Motor neuron (in vitro differentiated cells): ENCODE data around the gene STAG3. TPM values are rescaled to one million over a fixed set of nuclear protein-coding genes. Genes with fewer than 3 reads are reported as not detected.
A peak's percentile ranks its signal among the peaks of the same experiment; 100 is the strongest.
"Not testable (repeated sequence)": the region's sequence is repeated elsewhere in the genome, so short reads cannot be mapped to it uniquely, and the experiment has no call there.

ENCODE experiments used
- ATAC-seq, 8 experiments: fragments of 200-7000 bp; cut with Tn5 transposase; replicated peaks in 6 of 8; 2 replicates each; pipeline ENCODE4 v1.8.0; 2021; ENCODE audit warnings: mild to moderate bottlenecking in 8 of 8, moderate library complexity in 8 of 8
- H3K27ac ChIP-seq, 2 donors: fragments of 250-450 bp; sonication (Bioruptor Pico); 2 replicates each; pipeline ENCODE4 v1.9.0; 2021; ENCODE audit warnings: antibody characterized with exemption in 2 of 2, mild to moderate bottlenecking in 2 of 2, moderate library complexity in 1 of 2
- H3K4me1 ChIP-seq, 2 donors: fragments of 250-450 bp; sonication (Bioruptor Pico); replicated peaks in 1 of 2; 2 replicates each; pipeline ENCODE4 v1.6.1; 2021; ENCODE audit warnings: antibody characterized with exemption in 2 of 2, mild to moderate bottlenecking in 2 of 2, moderate library complexity in 1 of 2
- H3K4me3 ChIP-seq, 5 donors: fragments of 250-450 bp; sonication (Bioruptor Pico); 2 replicates each; pipeline ENCODE4 v1.9.0; 2021; ENCODE audit warnings: antibody characterized with exemption in 5 of 5, mild to moderate bottlenecking in 5 of 5, moderate library complexity in 4 of 5
- WGBS, 10 experiments: fragments of 450-650 bp; shearing (Covaris generic); methylation state at CpG; one replicate each; pipeline ENCODE4 v1.0.0; 2022; 5-methylcytosine and 5-hydroxymethylcytosine counted together
- in situ Hi-C, 9 experiments: fragments of 400-800 bp; cut with MboI; loops; one replicate each; pipeline ENCODE4 v1.15.0; 2021; ENCODE audit warnings: low sequenced_read_pairs in 9 of 9, low pct_unique_long_range_greater_than_20kb in 2 of 9; ENCODE audit not compliant: unreplicated experiment in 9 of 9
- total RNA-seq, 8 experiments: library from RNA; unstranded; fragments of 300-600 nt; gene quantifications; 2 replicates each; pipeline versions ENCODE4 v1.2.3 to v1.2.4, GENCODE V29; 2022

The STAG3 gene
- total RNA-seq, 8 experiments from 2014 or later: 2.1 to 18.0 (median 7.5) TPM

DNA sequence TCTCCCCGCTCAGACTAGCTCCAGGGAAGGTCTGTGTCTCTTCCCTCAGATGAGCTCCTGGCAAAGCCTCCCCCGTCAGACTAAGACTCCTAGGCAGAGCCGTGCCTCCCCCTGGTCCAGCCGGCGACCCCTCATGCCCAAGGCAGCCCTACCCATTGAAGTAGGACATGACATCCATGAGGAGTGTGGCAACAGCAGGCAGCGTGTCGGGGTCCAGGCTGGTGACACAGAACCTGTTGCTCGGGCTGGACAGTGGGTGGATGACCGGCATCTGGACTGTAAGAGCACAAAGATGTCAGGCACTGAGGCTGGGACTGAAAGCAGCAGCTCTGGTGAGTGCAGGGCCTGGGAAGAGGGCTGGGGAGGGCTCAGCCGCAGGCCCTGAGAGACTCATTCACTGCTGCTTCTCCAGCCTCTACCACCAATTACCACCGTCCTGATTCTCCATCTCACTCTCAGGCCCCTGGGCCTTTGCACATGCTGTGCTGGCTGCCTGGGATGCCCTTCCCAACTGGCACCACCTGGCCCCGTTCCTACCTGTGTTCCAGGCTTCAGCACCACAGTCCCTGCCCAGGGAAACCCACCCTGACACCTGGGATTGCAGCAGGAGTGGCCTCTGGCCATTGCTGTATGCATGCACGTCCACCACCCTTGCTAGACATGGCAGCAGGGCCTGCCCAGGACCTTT, 44.9 kb downstream of the STAG3 start:
- Histone ChIP-seq H3K27ac (no peak overlapping the region), H3K4me3 (no peak overlapping the region), H3K4me1 (peaks cover 0 to 6% of the 10 kb centered on the region in 2 donors)
- 100% methylated on average over 1 of the region's 13 CpGs; no CpG with 5 or more reads in 9 of the 10 experiments for WGBS, 10 experiments
- in situ Hi-C loops: no loop called here
- no peak for ATAC-seq

DNA sequence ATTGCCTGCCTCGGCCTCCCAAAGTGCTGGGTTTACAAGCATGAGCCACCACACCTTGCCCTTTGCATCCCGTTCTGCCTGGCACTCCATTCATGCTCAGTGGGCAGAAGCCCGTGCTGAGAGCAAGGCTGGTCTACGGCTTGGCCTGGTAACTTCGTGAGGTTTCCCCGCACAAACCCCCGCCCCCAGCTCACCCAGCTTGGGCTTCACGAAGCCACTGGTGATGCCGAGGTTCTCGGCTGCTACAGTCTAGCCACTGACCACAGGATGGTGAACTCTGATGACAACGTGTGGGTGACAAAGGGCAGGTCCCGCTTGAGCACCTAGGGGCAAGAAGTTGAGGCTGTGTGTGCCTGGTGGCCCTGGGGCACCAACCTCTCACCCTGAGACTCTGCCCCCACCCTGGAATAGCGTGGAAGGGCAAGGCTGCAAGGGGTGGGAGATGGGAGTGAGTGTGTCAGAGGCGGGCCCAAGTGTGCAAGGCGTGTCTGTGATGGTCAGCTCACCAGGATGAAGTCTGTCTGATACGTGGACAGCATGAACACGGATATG, 45.7 kb downstream of the STAG3 start:
- H3K4me3 ChIP-seq, H3K27ac ChIP-seq, ATAC-seq, in situ Hi-C loops, H3K4me1 ChIP-seq: not testable (repeated sequence)
- 67 to 100% (median 67%) methylated on average over 1 to 3 of the region's 17 CpGs; no CpG with 5 or more reads in 7 of the 10 experiments for WGBS, 10 experiments

DNA sequence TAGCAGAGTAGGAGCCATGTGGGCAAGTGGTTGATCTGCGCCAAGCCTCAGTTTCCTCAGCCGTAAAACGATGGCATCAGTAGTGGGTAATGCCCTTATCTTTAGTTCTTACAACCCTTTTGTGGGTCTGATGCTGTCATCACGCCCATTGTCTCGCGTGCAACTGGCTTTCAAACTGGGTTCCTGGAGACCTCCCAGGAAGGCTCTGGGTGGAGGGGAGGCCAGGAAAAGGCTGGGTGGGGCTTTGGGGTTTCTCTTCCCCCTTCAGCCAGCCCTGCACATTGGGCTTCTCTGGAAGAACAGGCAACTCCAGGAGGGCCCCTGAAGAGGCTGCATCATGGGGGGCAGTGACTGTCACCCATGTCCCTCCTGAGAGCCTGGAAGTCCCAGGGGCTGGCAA, 47.2 kb downstream of the STAG3 start:
- WGBS, 10 experiments: 80 to 87% (median 83%) methylated on average over 1 to 3 of the region's 6 CpGs; no CpG with 5 or more reads in 7 of the 10 experiments
- H3K27ac ChIP-seq, ATAC-seq, in situ Hi-C loops, H3K4me3 ChIP-seq, H3K4me1 ChIP-seq: not testable (repeated sequence)

DNA sequence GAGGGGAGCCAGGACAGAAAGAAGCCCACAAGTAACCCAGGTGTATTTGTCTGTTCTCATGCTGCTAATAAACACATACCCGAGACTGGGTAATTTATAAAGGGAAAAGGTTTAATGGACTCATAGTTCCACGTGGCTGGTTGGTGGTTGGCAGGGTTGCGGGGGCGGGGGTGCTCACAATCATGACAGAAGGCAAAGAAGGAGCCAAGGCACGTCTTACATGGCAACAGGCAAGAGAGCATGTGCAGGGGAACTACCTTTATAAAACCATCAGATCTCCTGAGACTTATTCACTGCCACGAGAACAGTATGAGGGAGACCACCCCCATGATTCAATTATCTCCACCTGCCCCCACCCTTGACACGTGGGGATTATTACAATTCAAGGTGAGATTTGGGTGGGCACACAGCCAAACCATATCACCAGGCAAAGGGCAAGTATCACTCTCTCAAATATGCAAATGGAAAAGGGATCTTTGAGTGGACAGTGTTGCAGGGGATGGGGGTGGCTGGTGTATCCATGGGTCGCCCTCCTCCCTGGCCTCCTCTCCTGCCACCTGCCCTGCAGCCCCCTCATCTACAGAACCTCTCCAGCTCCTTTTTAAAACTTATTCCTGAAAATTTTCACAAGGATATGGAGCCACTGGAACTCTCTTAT, 57.1 kb downstream of the STAG3 start:
- H3K27ac ChIP-seq, in situ Hi-C loops, H3K4me3 ChIP-seq, ATAC-seq: not testable (repeated sequence)
- peaks cover 13 to 18% of the 10 kb centered on the region in 2 donors for H3K4me1 ChIP-seq
- 80 to 100% (median 93%) methylated on average over 1 to 5 of the region's 8 CpGs; no CpG with 5 or more reads in 2 of the 10 experiments for WGBS, 10 experiments

DNA sequence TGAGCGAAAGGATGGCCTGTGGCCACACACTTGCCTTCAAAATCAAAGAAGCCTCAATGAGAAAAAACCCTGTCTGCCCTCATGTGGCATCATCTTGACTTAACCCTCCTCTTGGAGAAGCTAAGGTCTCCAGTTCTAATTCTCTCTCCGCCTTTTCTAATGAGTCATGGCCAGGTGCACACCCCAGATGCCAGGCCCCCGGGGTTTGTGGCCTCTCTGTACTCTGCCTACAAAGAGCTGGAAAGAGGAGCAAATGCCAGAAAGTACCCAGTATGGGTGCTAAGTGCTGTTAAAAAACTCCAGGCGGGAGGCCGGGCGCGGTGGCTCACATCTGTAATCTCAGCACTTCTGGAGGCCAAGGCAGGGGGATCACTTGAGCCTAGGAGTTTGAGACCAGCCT, 62.3 kb downstream of the STAG3 start:
- H3K27ac ChIP-seq, in situ Hi-C loops, H3K4me3 ChIP-seq: not testable (repeated sequence)
- ATAC-seq: peak in 1 of 8 experiments; percentile 28
- 89 to 100% (median 100%) methylated on average over 1 to 6 of the region's 7 CpGs; no CpG with 5 or more reads in 6 of the 10 experiments for WGBS, 10 experiments
- peaks cover 17 to 18% of the 10 kb centered on the region in 2 donors for H3K4me1 ChIP-seq

DNA sequence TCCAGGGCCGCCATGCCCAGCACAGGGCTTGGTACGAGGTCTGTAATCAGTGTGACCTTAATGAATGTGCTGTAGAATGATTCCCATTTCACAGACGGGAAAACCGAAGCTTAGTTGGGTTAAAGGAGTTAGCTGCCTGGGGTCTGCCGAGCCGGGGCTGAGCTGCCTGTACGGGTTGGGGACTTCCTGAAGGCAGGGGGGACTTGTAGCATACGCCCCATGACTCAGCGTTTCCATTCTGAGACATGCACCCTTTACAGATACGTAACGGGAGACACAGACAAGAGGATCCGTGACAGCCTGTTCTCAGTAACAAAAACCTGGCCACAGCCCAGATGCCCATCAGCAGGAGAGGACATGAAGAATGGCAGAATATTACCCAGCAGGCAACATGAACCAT, 65.7 kb downstream of the STAG3 start:
- H3K4me1 ChIP-seq: peaks cover 0 to 14% of the 10 kb centered on the region in 2 donors
- H3K4me3 ChIP-seq, H3K27ac ChIP-seq, ATAC-seq, in situ Hi-C loops: not testable (repeated sequence)
- WGBS, 10 experiments: 59 to 100% methylated on average over 1 to 7 of the region's 12 CpGs; no CpG with 5 or more reads in 8 of the 10 experiments

DNA sequence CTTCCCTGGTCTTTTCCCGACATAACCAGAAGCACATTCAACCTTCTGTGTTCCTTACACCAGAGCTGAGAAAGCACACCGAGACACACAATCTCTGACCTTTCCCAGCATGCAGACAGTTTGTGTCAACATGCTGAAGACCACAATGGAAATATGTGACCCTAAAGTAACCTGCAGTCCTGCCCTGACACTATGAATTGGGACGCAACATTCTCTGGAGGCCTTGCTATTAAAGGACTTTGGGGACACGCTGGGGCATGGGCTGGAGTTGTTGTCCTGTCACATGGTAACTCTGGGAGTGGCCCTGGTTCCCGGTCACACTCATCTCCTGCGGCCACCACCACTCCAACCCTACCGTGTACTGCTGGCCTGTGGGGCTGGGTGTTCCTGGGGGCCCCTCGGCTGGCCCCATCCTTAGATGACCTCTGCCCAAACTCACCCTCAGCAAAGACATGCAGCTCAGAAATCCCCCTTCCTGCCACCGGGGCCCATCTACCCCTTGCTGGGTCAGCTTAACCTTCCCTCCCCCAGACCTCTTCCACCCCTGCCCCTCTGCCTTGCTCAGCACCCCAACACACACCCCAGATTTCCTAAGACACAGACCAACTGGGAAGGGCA, 67.4 kb downstream of the STAG3 start:
- peaks cover 0 to 14% of the 10 kb centered on the region in 2 donors for H3K4me1 ChIP-seq
- ATAC-seq, H3K27ac ChIP-seq, in situ Hi-C loops, H3K4me3 ChIP-seq: not testable (repeated sequence)
- 14 to 79% (median 20%) methylated on average over 1 to 2 of the region's 9 CpGs; no CpG with 5 or more reads in 5 of the 10 experiments for WGBS, 10 experiments

DNA sequence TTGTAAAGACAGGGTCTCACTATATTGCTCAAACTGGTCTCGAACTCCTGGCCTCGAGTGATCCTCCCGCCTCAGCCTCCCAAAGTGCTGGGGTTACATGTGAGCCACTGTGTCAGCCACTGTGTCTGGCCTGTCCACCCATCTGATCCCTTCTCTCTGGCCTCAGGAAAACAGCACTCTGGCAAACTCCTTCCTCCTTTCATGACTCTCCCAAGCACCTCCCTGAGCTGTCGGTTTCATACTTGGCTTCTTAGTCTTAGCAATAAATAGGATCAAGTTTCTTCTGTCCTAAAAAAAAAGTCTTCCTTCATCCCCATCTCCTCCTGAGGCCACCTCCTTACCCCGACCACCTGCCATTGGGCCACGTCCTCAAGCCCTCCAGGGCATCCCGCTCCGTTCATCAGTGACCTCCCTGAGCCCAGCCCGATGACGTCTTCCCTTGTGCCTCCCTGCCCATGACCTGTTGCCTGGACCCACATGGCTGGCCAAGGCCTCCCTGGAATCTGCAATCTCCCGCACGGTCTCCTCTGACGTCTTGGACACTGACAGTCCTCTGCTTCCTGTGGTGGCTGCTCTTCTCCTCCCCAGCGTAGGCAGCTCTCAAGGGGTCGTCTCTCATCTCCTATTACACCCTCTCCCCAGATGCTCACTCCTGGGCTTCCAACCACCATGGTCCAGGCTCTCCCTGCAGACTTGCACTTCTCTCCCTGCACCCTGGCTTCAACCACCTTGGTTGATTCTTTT, 68.6 kb downstream of the STAG3 start:
- H3K4me3 ChIP-seq, H3K27ac ChIP-seq, in situ Hi-C loops: not testable (repeated sequence)
- peaks cover 0 to 14% of the 10 kb centered on the region in 2 donors for H3K4me1 ChIP-seq
- peak in 2 of 8 experiments; percentile 9 to 43 for ATAC-seq
- WGBS, 10 experiments: 77 to 100% (median 100%) methylated on average over 1 to 10 of the region's 15 CpGs; no CpG with 5 or more reads in 5 of the 10 experiments

DNA sequence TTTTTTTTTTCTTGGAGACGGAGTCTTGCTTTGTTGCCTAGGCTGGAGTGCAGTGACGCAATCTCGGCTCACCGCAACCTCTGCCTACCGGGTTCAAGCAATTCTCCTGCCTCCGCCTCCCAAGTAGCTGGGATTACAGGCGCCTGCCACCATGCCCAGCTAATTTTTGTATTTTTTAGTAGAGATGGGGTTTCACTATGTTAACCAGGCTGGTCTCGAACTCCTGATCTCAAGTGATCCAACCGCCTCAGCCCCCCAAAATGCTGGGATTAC, 69.1 kb downstream of the STAG3 start:
- peaks cover 0 to 14% of the 10 kb centered on the region in 2 donors for H3K4me1 ChIP-seq
- ATAC-seq, H3K27ac ChIP-seq, in situ Hi-C loops, H3K4me3 ChIP-seq: not testable (repeated sequence)
- WGBS, 10 experiments: 60 to 93% (median 84%) methylated on average over 1 to 7 of the region's 9 CpGs; no CpG with 5 or more reads in 4 of the 10 experiments

DNA sequence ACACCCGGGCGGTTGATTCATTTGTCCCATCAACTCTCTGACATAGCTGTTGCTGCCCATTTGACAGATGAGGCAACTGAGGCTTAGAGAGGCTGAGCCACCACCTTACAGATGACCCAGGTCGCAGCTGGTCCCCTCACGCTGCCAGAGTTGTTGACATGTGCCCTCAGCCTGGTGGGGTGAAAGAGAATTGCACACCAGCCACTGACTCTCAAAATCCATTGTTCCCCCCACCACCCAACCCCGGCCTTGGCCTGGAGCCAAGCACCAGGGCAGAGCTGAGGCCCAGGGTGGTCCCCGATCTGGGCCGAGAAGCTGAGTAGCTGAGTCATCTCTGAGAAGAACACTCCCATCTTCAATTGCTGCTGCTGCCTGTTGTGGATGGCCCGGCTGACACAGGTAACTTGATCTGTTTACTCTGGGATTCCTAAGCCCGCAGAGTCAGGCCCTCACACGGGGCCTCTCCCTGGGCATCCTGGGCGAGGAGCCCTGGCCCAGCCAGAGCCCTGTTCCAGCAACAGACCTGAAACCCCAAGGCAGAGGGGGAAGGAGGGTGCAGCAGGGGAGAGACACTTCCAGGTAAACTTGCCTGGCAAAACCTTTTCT, 69.5 kb downstream of the STAG3 start:
- no peak overlapping the region for H3K4me3 ChIP-seq
- peak; percentile 79 to 99 (median 87) for ATAC-seq
- H3K4me1 ChIP-seq: peaks cover 0 to 12% of the 10 kb centered on the region in 2 donors
- 26 to 93% (median 40%) methylated on average over 1 to 4 of the region's 11 CpGs; no CpG with 5 or more reads in 5 of the 10 experiments for WGBS, 10 experiments
- H3K27ac ChIP-seq: peak overlapping the region in 1 of 2 donors; percentile 21
- in situ Hi-C loops: no loop called here

DNA sequence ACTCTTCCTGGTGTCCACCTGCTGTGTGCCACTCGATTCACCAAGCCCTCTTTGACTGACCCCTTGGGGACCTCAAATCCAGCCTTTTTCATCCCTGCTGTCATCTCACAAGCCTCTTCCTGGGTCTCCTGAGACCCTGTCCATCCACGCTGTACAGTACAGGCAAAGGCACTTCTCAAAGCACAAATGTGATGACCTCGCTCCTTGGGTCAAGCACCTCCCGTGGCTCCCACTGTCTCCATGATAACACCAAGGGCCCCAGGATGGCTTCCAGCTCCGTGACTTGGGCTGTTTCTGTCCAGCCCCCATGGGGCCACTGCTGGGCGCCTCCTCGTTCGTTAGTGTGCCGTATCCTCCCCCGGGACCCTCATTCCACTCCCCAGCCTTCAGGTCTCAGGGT, 70.8 kb downstream of the STAG3 start:
- in situ Hi-C loops: no loop called here
- Histone ChIP-seq H3K4me3 (no peak overlapping the region), H3K27ac (peak overlapping the region in 1 of 2 donors; percentile 21), H3K4me1 (peaks cover 0 to 11% of the 10 kb centered on the region in 2 donors)
- no peak for ATAC-seq
- 14 to 100% (median 83%) methylated on average over 1 to 2 of the region's 10 CpGs; no CpG with 5 or more reads in 6 of the 10 experiments for WGBS, 10 experiments

DNA sequence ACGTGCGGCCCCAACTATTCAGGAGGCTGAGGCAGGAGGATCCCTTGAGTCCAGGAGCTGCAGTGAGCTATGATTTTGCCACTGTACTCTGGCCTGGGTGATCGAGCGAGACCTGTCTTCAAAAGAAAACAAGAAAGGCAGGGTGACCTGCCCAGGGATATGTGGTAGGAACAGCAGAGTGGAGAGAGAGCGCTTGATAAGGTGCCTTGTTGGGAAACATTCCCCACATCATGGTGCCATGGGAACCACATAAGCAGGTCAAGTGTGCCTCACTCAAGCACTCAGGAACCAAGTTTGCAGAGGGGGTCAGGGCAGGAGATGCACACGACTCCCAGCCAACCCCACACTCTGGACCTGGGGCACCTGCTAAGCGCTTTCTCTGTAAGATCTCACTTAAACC, 79.3 kb downstream of the STAG3 start:
- in situ Hi-C loops: no loop called here
- ATAC-seq: no peak

More for the DNA sequence above, 79.3 kb downstream of the STAG3 start:
- no peak overlapping the region for H3K27ac ChIP-seq
- 91 to 100% methylated on average over 2 to 4 of the region's 7 CpGs; no CpG with 5 or more reads in 8 of the 10 experiments for WGBS, 10 experiments
- H3K4me1 ChIP-seq: no peaks in the 10 kb centered on the region
- H3K4me3 ChIP-seq: no peak overlapping the region
